Measurements from ENCODE around the gene PLEKHM2.

GRCh38 chr1:15656464-15656863 lies 27.7 kb upstream of the PLEKHM2 start:
- TF ChIP-seq CTCF (IDR thresholded peaks at IDR 0.05; ENCODE audit: low read depth, low read length), result no peak
- TF ChIP-seq EZH2phosphoT487 (IDR thresholded peaks at IDR 0.05; ENCODE audit: low read depth), result no peak
